GM18499 (cell line): ENCODE results near the gene VPS51.
"Not testable (repeated sequence)": the region's sequence is repeated elsewhere in the genome, so short reads cannot be mapped to it uniquely, and the experiment has no call there.

ENCODE experiments used
- ATAC-seq: cut with Tn5 transposase; IDR thresholded peaks from one replicate; pipeline ENCODE4 v1.9.1; 2021; ENCODE audit warnings: moderate number of reproducible peaks; ENCODE audit not compliant: insufficient read depth, unreplicated experiment

The VPS51 gene

DNA sequence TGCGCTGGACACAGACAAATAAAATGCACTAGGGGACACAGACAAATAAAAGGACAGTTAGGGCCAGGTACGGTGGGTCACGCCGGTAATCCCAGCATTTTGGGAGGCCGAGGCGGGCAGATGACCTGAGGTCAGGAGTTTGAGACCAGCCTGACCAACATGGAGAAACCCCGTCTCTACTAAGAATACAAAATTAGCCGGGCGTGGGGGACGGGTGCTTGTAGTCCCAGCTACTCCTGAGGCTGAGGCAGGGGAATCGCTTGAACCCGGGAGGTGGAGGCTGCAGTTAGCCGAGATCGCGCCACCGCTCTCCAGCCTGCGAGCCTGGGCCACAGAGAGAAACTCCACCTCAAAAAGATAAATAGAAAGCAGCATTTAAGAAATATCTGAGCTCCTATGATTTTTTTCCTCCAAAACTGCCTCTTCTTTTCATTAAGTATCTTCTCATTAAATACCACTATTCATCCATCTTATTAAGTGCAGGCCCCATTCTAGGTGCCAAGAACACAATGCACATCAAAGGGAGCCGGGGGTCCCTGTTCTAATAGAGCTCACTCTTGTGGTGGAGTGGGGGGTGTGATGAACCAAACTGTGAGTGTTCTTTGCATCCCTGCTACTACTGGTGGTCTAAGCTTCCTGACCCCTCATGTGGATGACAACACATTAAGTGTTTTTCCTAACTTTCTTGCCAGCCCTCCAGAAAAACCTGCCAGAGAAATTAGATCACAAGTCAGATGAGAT lies 22.3 kb downstream of the VPS51 start:
- ATAC-seq, result no peak

DNA sequence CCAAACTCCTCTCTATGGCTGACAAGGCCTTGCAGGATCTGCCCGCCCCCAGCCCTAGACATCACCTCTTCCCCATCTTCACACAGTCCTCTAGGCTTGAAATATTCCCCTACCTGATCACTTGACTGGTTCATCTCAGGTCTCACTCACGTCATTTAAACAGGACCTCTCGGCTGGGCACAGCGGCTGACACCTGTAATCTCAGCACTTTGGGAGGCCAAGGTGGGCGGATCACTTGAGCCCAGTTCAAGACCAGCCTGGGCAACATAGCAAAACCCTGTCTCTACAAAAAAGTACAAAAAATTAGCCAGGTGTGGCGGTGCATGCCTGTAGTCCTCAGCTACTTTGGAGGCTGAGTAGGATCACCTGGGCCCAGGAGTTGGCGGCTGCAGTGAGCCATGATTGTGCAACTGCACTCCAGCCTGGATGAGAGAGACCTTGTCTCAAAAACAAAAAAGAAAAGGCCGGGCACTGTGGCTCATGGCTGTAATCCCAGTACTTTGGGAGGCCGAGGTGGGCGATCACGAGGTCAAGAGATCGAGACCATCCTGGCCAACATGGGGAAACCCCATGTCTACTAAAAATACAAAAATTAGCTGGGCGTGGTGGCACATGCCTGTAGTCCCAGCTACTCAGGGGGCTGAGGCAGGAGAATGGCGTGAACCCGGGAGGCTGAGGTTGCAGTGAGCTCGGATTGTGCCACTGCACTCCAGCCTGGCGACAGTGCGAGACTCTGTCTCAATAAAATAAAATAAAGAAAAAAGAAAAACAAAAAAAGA lies 23.1 kb downstream of the VPS51 start:
- not testable (repeated sequence) for ATAC-seq

DNA sequence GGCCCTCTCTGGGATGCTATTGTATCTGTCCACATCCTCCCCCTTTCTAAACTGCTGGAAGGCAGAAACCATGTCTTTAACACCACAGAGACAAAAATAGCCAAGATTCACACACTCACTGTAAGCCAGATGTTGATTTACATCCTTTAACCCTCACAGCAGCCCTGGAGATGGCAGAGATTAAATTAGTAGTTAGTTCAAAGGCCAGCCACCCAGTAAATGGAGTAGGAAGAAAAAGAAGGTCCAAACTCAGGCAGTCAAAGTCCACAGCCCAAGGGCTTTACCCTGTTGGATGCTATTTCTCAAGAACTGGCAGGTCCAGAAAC lies 23.6 kb downstream of the VPS51 start:
- no peak for ATAC-seq

DNA sequence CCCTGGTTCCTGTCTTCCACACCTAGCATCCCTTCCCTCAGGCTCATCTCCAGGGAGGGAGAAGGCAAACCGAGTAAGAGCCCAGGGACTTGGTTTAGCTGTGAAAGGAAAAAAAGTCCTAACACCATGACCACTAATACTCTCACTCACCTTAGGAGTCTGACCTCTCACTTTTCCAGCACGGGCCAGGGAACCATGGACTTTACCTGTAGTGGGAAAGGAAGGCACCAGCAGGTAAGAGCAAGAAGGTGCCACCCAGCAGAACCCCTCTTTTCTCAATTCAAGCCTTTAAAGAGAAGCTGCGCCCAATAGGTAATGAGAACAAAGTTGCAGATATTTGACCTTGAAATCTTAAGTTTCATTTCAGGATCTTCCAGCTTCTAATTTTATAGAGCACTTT lies 24.8 kb downstream of the VPS51 start:
- ATAC-seq, result no peak

DNA sequence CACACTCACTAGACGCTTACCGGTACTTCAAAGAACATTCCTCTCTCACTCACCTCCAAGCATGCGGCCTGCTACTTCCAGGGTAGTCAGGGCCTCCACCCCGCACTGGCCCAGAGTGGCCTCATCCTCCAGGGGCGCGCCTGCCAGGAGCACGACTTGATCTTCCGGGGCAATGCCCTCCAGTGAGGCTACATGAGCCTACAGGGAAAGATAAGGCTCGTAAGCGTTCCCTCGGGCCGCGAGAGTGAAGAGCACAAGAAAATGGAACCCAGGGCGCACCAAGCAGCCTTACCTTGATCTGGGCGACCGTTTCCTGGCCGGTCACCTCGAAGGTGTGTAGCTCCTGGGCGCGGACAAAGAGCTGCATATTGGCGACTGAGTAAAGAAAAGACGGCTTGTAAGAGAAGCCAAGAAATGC lies 25.4 kb downstream of the VPS51 start:
- ATAC-seq, result no peak

DNA sequence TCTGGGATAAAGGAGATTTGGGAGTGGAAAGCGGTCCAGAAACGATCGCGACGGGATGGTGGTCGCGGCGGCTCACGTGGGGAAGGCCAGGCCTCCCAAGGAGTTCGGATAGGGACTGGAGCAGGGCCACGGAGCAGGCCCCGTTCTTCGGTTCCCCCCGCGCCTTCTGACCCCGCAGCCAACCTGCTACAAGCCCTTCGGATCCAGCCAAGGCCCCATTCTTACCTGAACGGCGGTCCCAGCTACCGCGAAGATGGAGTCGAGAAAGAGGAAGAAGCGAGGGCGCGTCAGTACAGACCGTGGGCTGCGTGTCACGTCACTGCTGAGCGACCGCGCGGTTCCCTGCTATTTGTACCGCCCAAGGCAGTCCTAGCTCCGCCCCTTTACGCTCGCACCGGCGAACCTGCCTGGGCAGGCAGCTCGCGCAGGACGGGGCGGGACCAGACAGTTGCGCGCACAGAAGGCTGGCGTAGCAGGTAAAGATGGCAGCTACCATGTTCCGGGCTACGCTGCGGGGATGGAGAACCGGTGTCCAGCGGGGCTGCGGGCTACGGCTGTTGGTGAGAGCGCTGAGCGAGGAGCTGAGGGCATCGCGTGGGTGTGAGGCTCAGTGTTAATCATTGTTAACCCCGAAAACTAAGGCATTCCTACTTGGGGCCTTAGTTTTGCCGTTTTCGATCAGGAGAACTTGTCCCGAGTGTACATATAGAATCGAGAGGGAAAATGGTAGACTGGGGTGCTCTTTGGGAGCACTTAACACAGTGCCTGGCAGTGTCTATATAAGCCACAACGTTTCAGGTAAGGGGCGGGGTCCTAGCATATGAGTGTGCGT lies 26.1 kb downstream of the VPS51 start, which contains the start of the genes FAU and MRPL49:
Gene FAU (minus strand): TSS at position 270 of the 832 bp plus-strand sequence. CDS start 321 bp downstream, outside the sequence.
Gene MRPL49 (plus strand): TSS at position 457 of the 832 bp plus-strand sequence. CDS start 26 bp downstream, at position 483.
- ATAC-seq, result peak; percentile 66

DNA sequence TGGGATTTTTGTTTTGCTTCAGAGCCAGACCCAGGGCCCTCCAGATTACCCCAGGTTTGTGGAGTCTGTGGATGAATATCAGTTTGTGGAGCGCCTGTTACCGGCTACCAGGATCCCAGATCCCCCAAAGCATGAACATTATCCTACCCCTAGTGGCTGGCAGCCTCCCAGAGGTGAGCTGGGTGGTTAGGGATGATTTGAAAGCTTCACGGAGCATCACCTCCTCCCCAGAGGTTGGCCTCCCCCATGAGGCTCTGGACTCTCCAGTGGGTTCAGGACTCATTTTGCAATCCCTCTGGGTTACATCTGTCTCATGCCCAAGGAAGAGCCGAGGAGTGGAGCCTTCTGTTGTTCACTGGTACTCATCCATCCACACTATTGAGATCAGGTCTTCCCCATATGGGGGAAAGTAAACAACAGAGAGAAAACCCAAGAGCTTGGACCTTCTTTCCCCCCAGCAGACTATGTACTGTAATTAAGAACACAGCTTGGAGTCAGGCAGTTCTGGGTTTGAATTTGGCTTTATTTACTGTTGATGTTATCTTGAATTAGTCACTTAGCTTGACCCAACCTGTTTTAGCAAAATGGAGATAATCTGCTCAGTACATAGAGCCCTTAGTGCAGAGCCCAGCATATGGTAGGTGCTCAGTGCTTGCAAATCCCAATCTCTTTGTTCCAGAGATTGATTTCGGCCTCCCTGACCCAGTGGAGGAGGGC lies 28.6 kb downstream of the VPS51 start:
- no peak for ATAC-seq

DNA sequence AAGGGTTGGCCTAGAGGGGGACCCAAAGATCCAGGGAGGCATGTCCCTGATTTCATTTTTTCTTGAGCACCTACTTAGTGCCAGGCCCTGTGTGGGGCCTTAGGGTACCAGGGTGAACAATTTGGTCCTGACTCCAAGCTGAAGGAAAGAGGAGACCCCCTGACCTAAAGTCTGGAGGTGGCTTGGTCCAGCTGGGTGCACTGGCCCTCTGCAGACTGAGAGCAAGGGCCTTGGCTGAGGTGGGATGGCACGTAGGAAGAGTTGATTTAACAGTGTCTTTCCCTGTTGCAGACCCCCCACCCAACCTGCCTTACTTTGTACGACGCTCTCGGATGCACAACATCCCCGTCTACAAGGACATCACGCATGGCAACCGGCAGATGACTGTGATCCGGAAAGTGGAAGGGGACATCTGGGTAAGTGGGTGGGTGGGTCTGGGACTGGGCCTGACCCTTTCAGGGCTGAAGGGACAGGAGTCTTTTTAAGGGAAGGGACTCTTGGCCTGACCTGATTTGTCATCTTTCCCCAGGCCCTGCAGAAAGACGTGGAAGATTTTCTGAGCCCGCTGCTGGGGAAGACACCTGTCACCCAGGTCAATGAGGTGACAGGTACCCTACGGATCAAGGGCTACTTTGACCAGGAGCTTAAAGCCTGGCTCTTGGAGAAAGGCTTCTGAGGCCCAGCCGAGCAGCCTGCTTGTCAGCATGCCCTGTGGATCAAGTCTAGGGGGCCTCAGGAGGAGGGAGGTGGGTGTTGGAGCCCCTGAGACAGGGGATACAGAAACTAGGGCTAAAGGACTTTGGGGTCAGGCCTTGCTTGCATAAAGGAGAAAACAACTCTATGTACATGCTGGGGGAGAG lies 29.4 kb downstream of the VPS51 start:
- ATAC-seq, result no peak

DNA sequence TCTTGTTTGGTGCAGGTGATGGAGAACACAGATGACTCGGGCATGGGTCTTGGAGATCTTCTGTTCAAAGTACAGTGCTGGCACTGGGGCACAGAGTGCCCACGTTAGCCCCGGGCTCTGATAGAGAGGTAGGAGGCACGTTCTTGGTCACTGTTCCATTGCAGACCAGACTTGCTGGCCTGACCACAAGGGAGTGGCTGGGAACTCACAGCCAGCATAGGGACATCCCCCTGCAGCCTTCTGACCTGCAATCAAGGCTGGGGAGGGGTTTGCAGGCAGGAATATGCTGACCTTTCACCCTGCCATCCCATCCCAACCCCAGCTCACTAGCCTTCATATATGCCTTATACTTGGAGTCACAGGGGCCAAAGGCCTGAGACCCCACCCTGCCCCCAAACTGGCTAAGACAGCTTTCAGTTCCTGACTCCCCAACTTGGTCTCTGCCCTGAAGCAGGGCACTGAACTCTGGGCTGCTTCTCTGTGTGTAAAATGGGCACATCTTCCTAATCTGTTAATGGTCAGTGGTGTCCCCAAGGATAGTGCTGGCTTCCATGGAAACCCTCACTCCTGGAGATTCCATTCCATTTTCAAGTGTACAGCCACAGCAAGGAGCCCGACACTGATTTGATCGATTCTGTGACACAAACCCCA lies 30.7 kb downstream of the VPS51 start:
- no peak for ATAC-seq

DNA sequence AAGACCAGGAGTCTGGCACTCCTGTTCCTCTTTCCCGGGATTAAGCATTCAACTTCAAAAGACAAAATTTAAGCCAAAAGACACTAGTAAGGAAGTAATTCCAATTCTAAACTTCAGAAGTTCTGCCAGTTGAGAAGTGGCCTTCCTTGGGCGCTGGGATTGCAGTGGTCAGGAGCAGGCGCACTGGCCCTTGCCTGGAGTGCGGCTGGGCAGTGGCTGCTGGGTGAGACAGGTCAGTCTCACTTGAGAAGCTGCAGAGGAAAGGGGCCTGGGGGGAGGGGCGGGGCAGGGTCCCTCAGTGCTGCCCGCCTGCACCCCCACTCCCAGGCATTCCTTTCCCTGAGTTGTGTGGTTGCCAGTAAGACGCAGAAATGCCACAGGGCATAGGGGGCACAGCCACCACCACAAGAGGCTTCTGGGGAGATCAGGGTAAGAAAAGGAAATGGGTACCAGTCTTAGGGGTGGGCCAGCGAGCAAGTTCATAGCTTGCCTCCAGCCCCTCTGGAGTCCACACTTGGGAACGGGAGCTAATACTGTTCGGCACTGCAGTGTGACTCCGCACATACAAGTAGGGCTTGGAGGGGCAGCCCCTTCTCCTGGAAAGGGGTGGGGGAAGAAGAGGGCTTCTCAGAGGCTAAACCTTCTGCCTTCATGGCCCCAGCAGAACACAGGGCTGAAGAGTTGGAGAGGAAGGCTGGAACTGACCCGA lies 31.6 kb downstream of the VPS51 start:
- no peak for ATAC-seq

DNA sequence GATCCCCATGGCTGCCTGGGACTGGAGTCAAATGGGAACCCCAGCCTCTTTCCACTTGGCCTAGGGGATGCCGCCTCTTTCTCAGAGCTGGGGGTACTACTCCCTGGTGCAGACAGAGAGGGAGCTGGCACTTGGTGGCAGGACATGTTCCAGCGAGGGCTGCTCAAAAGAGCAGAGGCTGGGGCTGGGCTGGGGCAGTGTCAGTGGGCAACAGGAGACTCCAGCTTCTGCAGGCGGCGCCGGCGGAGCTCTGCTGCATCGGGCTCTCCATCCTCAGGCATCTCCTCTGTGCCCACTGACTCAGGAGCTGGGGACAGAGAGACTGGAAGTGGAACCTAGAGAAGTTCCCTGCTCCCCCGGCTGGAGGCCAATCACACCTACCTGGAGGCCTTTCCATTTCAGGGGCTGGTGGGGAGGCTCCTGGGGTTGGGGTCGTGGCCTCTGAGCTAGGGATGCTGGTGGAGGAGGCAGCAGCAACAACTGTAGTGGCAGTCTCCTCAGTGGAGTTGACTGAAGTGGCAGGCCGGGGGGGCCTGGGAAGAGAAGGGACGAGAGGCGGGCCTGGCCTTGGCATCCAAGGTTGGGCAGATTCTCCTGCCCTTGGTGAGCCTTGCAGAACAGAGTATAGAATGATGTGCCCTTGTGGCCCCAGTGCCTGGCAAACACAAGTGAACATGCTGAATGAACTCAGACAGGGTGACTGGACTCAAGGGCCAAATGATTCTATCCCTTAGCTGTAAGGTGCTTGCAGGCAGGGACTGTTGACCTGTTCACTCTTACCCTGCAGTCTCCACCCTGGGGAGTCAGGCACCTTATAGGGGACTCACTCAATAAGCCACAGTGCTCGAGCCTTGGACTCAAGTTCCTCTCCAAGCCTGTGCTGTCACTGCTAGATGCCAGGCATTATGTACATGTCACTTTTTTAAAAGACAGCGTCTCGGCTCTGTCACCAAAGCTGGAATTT lies 32.5 kb downstream of the VPS51 start:
- ATAC-seq, result no peak

DNA sequence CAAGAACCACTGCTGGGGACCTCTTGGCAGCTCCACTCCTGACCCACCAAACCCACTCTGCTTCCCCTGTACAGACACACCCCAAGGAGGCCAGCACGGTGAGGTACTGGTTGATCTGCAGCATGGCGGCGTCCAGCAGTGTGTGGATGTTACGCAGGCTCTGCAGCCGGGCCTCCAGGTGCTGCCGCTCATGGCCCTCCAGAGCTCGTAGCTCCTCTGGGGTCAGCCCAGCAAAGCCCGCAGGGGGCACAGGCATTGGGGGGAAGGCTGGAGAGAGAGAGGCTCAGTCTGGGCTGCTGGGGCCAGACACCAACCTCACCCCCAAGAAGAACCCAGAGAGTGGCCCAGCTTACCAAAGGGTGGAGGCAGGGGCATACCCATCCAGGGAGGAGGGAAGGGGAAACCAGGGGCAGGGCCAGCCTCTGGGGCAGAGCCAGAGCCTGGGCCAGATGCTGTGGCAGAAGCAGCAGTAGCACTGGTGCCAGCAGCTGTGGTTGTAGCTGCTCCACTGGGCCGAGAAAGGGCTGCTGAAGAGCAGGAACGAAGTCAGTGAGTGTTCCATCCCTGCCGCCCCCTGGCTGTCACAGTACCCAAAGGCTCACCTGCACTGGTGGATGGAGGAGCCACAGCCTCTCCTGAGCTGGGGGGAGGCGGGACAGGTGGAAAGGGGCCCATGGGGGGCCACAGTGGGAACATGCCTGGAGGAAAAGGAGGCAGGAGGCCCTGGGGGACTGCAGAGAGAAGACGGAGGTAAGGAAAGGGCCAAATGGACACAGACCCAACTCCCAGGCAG lies 33.8 kb downstream of the VPS51 start:
- ATAC-seq, result no peak

DNA sequence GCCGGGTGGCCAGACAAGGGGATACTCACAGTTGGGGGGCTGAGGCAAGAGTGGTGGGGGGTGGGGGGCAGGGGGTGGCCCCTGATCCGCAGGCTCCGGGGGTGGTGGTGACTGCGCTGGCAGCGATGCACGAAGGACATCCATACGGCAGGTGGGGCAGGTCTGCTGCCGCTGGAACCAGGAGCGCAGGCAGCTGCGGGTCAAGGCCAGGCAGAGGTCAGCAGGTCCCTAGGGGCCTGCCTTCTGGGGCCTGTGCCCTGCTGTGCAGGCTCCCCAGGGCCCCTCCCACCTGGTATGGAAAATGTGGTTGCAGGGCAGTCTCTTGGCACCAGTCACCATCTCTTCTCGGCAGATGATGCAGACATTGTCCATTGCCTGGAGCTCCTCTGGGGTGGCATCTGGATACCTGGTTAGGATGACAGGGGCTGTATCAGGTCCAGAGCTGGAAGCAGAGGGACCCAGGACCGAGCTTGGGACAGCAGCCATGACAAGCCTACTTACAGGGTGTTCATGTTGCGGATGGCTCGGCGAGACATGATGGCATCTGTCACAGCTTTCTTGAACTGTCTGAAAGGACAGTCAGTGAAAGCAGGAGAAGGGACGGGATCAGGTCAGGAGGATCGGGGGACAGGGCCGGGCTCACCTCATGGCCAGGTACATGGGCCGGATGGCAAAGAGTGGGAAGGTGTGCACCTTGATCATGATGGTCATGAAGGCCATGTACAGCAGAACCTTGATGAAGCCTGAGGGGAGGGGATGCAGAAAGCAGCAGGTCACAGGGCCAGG lies 34.8 kb downstream of the VPS51 start:
- no peak for ATAC-seq

DNA sequence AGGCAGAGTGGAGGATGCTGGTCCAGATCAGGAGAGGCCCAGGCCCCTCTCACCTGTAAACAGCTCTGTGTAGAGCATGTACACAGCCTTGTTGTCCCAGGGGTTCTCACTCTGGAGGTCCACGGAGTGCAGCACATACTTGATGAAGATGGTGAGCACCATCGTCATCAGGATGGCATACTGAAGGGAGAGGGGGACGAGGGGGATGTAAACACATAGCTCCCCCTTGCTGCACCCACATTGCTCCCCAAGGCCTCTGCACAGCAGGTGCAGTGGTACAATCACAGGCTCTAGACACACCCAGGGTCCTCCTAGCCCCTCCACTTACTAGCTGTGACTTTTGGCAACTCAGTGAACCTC lies 35.4 kb downstream of the VPS51 start:
- no peak for ATAC-seq

DNA sequence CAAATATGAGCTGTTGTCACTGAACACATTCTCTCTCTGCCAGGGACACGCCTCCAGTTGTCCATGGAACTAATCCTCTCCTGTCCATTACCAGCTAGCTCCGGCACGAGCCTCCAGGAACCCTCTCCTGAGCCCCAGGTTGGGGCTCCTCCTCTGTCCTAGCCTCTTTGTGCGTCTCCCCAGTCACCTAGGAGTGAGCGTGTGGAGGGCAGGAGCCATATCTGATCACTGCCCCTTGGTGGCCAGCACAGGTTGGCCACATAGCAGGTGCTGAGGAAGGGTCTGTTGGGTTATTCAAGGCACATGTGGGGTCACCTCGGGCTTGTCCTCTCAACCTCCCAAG lies 35.9 kb downstream of the VPS51 start:
- no peak for ATAC-seq
